NT2/D1 (cell line): Measurements from ENCODE around the gene ANKZF1.

Source experiments
- DNase-seq: peaks from one replicate; pipeline ENCODE4 v3.0.0-alpha.2; 2011; ENCODE audit warnings: low read depth, low spot score
- H3K27me3 ChIP-seq: 2 replicates; pipeline ENCODE4 v1.6.0; 2011; ENCODE audit warnings: mild to moderate bottlenecking; ENCODE audit not compliant: insufficient read length, insufficient read depth
- H3K36me3 ChIP-seq: 2 replicates; pipeline ENCODE4 v1.6.1; 2011; ENCODE audit warnings: mild to moderate bottlenecking, low read length, mixed read lengths; ENCODE audit not compliant: insufficient read depth, insufficient read length
- H3K4me1 ChIP-seq: 2 replicates; pipeline ENCODE4 v1.5.1; 2011; ENCODE audit not compliant: insufficient read depth, insufficient read length
- H3K4me3 ChIP-seq: 2 replicates; pipeline ENCODE4 v1.5.1; 2011; ENCODE audit warnings: low read depth; ENCODE audit not compliant: insufficient read length
- H3K9ac ChIP-seq: 2 replicates; pipeline ENCODE4 v1.6.0; 2011; ENCODE audit warnings: low read depth; ENCODE audit not compliant: insufficient read length
- H3K9me3 ChIP-seq: 2 replicates; pipeline ENCODE4 v1.5.1; 2011; ENCODE audit warnings: mild to moderate bottlenecking, low read length; ENCODE audit not compliant: insufficient read depth
- SUZ12 ChIP-seq: IDR thresholded peaks from 2 replicates; pipeline ENCODE4 v1.6.1; 2011; ENCODE audit not compliant: insufficient read length, insufficient read depth; ENCODE audit errors: extremely low read depth
- YY1 ChIP-seq: IDR thresholded peaks from 2 replicates; pipeline ENCODE4 v1.6.1; 2011; ENCODE audit not compliant: insufficient read length, insufficient read depth
- ZNF274 ChIP-seq: IDR thresholded peaks from 2 replicates; pipeline ENCODE4 v1.6.1; 2011; ENCODE audit warnings: mild to moderate bottlenecking, low read depth, low read length

The ANKZF1 gene

GRCh38 chr2:219266886-219267285, 37.3 kb downstream of the ANKZF1 start:
- DNase-seq, result no peak
- Histone ChIP-seq H3K9me3 (no peaks in the 10 kb centered on the region), H3K4me3 (no peak overlapping the region), H3K27me3 (no peaks in the 10 kb centered on the region), H3K36me3 (no peaks in the 10 kb centered on the region), H3K9ac (no peak overlapping the region), H3K4me1 (peaks cover 3% of the 10 kb centered on the region)
- TF ChIP-seq YY1 (no peak), ZNF274 (no peak), SUZ12 (no peak)

DNA sequence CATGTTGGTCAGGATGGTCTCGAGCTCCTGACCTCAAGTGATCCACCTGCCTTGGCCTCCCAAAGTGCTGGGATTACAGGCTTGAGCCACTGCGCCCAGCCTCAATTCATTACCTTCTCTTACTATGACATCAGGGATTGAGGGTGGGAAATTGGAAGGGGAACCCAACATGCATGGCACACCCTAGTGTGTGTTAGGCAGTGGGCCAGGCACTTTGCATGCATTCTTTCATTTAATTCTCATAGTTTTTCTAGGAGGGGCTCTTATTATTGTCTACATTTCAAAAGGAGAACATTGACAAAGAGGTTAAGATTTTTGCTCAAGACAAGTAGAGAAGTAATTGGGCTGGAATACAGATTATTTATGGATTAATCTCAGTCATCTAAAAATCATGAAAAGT, 38.7 kb downstream of the ANKZF1 start:
- Histone ChIP-seq H3K9ac (no peak overlapping the region), H3K27me3 (no peaks in the 10 kb centered on the region), H3K4me3 (no peak overlapping the region), H3K36me3 (no peaks in the 10 kb centered on the region), H3K4me1 (peaks cover 3% of the 10 kb centered on the region), H3K9me3 (no peaks in the 10 kb centered on the region)
- DNase-seq, result no peak
- TF ChIP-seq SUZ12 (no peak), YY1 (no peak), ZNF274 (no peak)

DNA sequence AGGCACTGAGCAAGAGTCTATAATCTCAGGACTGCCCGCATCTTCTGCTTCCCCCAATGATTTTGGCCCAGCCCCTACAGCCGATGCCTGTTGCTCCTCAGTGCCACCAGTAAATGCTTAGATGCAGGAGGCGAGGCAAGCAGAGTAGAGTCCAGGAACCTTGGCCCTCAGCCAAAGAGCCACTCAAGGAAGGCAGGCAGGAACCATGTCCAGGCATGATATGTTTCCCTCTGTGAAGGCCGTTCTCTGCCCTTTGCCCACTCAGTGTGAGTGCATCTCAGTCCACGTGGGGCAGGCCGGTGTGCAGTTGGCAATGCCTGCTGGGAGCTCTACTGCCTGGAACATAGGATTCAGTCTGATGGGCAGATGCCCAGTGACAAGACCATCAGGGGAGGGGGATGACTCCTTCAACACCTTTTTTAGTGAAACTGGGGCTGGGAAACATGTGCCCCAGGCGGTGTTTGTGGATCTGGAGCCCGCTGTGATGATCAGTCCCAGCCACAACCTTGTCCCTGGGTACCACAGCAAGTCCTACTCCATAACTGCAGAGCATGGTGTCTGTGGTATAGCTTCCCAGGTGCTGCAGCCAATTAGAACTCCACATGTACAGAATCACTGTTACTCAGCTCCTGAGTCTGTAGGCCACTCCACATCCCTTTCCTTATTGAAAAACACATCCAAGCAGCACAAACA, 39.9 kb downstream of the ANKZF1 start:
- Histone ChIP-seq H3K4me1 (peaks cover 10% of the 10 kb centered on the region), H3K9ac (no peak overlapping the region), H3K36me3 (no peaks in the 10 kb centered on the region), H3K9me3 (no peaks in the 10 kb centered on the region), H3K4me3 (no peak overlapping the region), H3K27me3 (no peaks in the 10 kb centered on the region)
- DNase-seq, result no peak
- TF ChIP-seq ZNF274, result no peak
- TF ChIP-seq SUZ12, result no peak
- no peak for TF ChIP-seq YY1

DNA sequence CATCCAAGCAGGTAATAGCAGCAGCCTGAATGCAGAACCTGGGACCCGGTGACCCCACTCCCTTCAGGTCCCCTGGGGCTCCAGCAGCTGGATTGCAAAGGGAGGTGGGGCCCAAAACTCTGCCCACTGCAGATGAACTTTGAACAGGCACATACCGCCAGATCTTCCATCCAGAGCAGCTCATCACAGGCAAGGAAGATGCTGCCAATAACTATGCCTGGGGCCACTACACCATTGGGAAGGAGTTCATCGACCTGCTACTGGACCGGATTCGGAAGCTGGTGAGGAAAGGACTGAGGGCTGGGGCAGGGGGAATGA, 40.4 kb downstream of the ANKZF1 start:
- Histone ChIP-seq H3K9me3 (no peaks in the 10 kb centered on the region), H3K4me3 (no peak overlapping the region), H3K4me1 (peaks cover 10% of the 10 kb centered on the region), H3K36me3 (no peaks in the 10 kb centered on the region), H3K27me3 (no peaks in the 10 kb centered on the region), H3K9ac (no peak overlapping the region)
- TF ChIP-seq SUZ12 (no peak), YY1 (no peak)
- DNase-seq, result no peak

GRCh38 chr2:219271021-219271420, 41.4 kb downstream of the ANKZF1 start:
- H3K36me3 ChIP-seq, result no peaks in the 10 kb centered on the region
- TF ChIP-seq YY1, result no peak
- no peak for TF ChIP-seq SUZ12
- no peak for TF ChIP-seq ZNF274
- DNase-seq, result no peak

DNA sequence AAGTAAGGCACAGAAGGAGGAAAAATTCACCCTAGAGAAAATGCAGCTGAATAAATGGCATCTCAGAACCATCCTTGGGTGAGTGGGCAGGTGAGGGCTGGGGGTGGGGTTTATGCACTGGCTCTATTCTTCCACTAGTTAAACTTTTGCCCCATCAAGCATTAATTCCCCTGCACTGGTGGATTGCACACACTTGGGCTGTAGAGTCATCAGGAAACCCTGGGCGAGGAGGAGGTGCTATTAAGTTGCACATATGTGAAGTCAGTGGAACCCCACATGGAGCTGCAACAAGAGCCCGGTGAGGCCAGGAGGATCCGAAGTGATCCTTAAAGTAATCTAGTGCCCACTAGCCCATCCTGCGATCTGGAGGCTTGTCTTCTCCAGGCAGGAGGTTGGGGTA, 42.8 kb downstream of the ANKZF1 start:
- Histone ChIP-seq H3K4me1 (peaks cover 7% of the 10 kb centered on the region), H3K27me3 (no peaks in the 10 kb centered on the region), H3K9me3 (no peaks in the 10 kb centered on the region), H3K36me3 (no peaks in the 10 kb centered on the region), H3K9ac (no peak overlapping the region), H3K4me3 (no peak overlapping the region)
- TF ChIP-seq ZNF274, result no peak
- TF ChIP-seq YY1, result no peak
- no peak for TF ChIP-seq SUZ12
- no peak for DNase-seq

More at GRCh38 chr2:219271021-219271420, 41.4 kb downstream of the ANKZF1 start:
- peaks cover 9% of the 10 kb centered on the region for H3K4me1 ChIP-seq
- H3K9ac ChIP-seq, result no peak overlapping the region
- H3K4me3 ChIP-seq, result no peak overlapping the region
- no peaks in the 10 kb centered on the region for H3K27me3 ChIP-seq
- H3K9me3 ChIP-seq, result no peaks in the 10 kb centered on the region

- Histone ChIP-seq H3K9ac (no peak overlapping the region), H3K27me3 (no peaks in the 10 kb centered on the region), H3K4me3 (no peak overlapping the region), H3K36me3 (no peaks in the 10 kb centered on the region), H3K4me1 (peaks cover 7% of the 10 kb centered on the region), H3K9me3 (no peaks in the 10 kb centered on the region)
- no peak for TF ChIP-seq SUZ12
- TF ChIP-seq ZNF274, result no peak
- no peak for TF ChIP-seq YY1
- DNase-seq, result no peak
These were observed 43.4 kb downstream of the ANKZF1 start for GRCh38 chr2:219272995-219273394.

DNA sequence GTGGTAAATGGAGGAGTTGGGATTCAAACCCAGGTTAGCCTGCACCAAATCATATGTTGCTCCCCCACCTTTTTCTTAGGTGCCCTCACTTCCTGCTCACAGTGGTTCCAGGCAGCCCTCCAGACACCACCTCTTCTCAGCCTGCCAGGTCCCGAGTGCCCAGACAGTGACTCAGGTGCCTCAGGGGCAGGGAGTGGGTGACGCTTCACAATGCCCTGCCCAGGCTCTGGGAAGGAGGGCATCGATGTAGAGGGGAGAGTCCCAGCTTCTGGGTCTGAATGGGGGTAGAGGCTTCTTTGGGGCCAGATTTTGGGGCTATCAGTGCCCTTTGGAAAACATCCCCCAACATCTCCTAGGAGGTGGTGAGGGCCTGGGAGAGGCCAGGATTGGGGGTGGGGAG, 44.3 kb downstream of the ANKZF1 start:
- H3K9ac ChIP-seq, result peak overlapping the region; percentile 70
- TF ChIP-seq ZNF274 (no peak), YY1 (no peak), SUZ12 (no peak)
- no peak for DNase-seq
- no peaks in the 10 kb centered on the region for H3K27me3 ChIP-seq
- no peaks in the 10 kb centered on the region for H3K36me3 ChIP-seq
- no peaks in the 10 kb centered on the region for H3K9me3 ChIP-seq
- H3K4me1 ChIP-seq, result peaks cover 7% of the 10 kb centered on the region
- H3K4me3 ChIP-seq, result no peak overlapping the region
